Calu3 (cell line): ENCODE results near the gene LDLRAD3. TPM values are rescaled to one million over a fixed set of nuclear protein-coding genes. Genes with fewer than 3 reads are reported as not detected.

Experiments
- BruUV-seq: library from RNA; stranded (reverse); fragments of 400-500 nt; replicated peaks from 2 replicates; lab custom pipeline; 2021; lab: Mats Ljungman, UMichigan
- CTCF ChIA-PET: fragments of 300-600 bp; sonication (Branson Sonifier 250); formaldehyde crosslinking; loops from one replicate; lab custom pipeline; 2022; ENCODE audit warnings: antibody characterized with exemption; lab: Charles Lee
- DNase-seq: peaks from one replicate; pipeline ENCODE4 v3.0.0; 2022
- H3K27ac Mint-ChIP-seq: one replicate; pipeline ENCODE4 v1.8.0; 2022; ENCODE audit warnings: mixed read lengths; ENCODE audit not compliant: unreplicated experiment
- H3K27me3 Mint-ChIP-seq: one replicate; pipeline ENCODE4 v1.8.0; 2022; ENCODE audit warnings: mixed read lengths; ENCODE audit not compliant: unreplicated experiment
- H3K36me3 Mint-ChIP-seq: one replicate; pipeline ENCODE4 v1.8.0; 2022; ENCODE audit warnings: mild to moderate bottlenecking, moderate library complexity, mixed read lengths; ENCODE audit not compliant: insufficient read depth, unreplicated experiment
- H3K4me1 Mint-ChIP-seq: one replicate; pipeline ENCODE4 v1.8.0; 2022; ENCODE audit warnings: mild to moderate bottlenecking, low read depth, mixed read lengths; ENCODE audit not compliant: unreplicated experiment
- H3K4me3 Mint-ChIP-seq: one replicate; pipeline ENCODE4 v1.8.0; 2022; ENCODE audit warnings: mild to moderate bottlenecking, low read depth, moderate library complexity, mixed read lengths; ENCODE audit not compliant: unreplicated experiment
- H3K9me3 Mint-ChIP-seq: one replicate; pipeline ENCODE4 v1.8.0; 2022; ENCODE audit warnings: low read depth, mixed read lengths; ENCODE audit not compliant: unreplicated experiment
- intact Hi-C: fragments of 100-400 bp; cut with micrococcal nuclease; formaldehyde crosslinking; loops from one replicate; pipeline ENCODE4 v1.10.0; 2022; ENCODE audit not compliant: unreplicated experiment
- total RNA-seq: library from RNA; stranded (reverse); gene quantifications from 2 replicates; pipeline ENCODE4 v1.2.3, GENCODE V29; 2022
- TF ChIP-seq, protein P1 (sequence below): fragments of 200-600 bp; IDR thresholded peaks from one replicate; pipeline ENCODE4 v1.8.0; 2022; ENCODE audit warnings: antibody characterized with exemption; ENCODE audit not compliant: unreplicated experiment

LDLRAD3 gene
- total RNA-seq, 1 experiment from 2014 or later: 16.2 TPM

DNA sequence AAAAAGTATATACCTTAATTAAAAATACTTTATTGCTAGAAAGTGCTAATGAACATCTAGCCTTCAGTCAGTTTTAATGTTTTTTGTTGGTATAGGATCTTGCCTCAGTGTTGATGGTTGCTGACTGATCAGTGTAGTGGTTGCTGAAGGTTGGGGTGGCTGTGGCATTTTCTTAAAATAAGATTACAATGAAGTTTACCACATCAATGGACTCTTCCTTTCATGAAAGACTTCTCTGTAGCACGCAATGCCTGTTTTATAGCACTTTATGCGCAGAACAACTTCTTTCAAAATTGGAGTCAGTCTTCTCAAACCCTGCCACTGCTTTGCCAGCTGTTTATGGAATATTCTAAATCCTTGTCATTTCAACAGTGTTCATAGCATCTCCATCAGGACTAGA is 50.6 kb downstream of the LDLRAD3 start:
- TF ChIP-seq, protein P1, sequence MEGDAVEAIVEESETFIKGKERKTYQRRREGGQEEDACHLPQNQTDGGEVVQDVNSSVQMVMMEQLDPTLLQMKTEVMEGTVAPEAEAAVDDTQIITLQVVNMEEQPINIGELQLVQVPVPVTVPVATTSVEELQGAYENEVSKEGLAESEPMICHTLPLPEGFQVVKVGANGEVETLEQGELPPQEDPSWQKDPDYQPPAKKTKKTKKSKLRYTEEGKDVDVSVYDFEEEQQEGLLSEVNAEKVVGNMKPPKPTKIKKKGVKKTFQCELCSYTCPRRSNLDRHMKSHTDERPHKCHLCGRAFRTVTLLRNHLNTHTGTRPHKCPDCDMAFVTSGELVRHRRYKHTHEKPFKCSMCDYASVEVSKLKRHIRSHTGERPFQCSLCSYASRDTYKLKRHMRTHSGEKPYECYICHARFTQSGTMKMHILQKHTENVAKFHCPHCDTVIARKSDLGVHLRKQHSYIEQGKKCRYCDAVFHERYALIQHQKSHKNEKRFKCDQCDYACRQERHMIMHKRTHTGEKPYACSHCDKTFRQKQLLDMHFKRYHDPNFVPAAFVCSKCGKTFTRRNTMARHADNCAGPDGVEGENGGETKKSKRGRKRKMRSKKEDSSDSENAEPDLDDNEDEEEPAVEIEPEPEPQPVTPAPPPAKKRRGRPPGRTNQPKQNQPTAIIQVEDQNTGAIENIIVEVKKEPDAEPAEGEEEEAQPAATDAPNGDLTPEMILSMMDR: no peak
- no peak for DNase-seq
- Mint-ChIP-seq H3K36me3 (no peaks in the 10 kb centered on the region), H3K27me3 (no peaks in the 10 kb centered on the region), H3K27ac (no peak overlapping the region), H3K4me1 (peaks cover 15% of the 10 kb centered on the region), H3K4me3 (no peak overlapping the region), H3K9me3 (peaks cover 3% of the 10 kb centered on the region)
- CTCF ChIA-PET: interaction anchor here (0.6 kb wide), 1 partner anchor 669 kb away, joined by 4 read pairs; no protein-coding TSS in a partner anchor
- intact Hi-C loops: no loop called here
- no TSS peak for BruUV-seq

DNA sequence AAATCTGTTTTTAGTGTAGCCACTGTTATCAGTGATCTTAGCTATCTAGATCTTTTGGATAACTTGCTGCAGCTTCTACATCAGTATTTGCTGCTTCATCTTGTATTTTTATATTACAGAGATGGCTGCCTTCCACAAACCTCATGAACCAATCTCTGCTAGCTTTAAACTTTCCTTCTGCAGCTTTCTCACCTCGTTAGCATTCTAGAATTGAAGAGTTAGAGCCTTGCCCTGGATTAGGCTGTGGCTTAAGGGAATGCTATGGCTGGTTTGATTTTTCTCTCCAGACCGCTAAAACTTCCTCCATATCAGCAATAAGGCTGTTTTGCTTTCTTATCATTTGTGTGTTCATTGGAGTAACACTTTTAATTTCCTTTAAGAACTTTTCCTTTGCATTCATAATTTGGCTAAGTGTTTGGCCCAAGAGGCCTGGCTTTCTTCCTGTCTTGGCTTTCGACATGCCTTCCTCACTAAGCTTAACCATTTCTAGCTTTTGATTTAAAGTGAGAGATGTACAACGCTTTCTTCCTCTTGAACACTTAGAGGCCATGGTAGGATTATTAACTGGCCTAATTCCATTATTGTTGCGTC is 51.9 kb downstream of the LDLRAD3 start:
- Mint-ChIP-seq H3K36me3 (no peaks in the 10 kb centered on the region), H3K4me1 (peaks cover 19% of the 10 kb centered on the region), H3K27me3 (no peaks in the 10 kb centered on the region), H3K9me3 (peaks cover 3% of the 10 kb centered on the region), H3K4me3 (no peak overlapping the region), H3K27ac (no peak overlapping the region)
- intact Hi-C loops: no loop called here
- CTCF ChIA-PET: interaction anchor here (0.9 kb wide), 1 partner anchor 174 kb away, joined by 3 read pairs; no protein-coding TSS in a partner anchor
- DNase-seq: no peak
- no TSS peak for BruUV-seq
- TF ChIP-seq, protein P1: no peak

DNA sequence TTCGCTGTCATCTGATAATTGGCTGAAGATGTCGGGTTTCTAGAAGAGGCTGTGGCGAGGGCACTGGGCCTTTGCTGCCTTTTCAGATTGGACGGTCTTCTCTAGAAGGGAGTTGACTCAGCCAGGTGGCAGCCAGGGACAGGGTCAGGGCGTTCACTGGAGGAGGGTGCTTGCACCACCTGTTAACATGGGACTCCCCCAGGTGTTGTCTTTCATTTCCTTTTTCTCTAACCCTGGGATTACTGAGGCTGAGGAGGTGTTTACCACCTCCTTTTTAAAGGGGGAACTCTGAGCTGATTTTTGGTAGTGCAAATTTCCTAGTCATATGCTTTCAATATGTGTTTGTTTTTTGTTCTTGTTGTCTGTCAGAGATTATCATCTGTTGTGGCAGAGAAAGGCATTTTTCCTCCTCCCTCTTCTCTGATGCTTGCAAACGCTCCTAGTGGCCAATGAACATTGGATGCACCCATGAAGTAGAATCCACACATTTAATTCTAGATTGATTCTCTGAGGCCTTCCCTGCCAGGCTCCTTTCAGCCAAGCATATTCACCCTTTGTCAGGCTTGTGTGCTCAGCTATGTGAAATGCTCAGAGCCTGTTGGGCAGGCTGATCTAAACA is 54.1 kb downstream of the LDLRAD3 start:
- Mint-ChIP-seq H3K4me1 (peaks cover 10% of the 10 kb centered on the region), H3K27ac (no peak overlapping the region), H3K27me3 (no peaks in the 10 kb centered on the region), H3K36me3 (no peaks in the 10 kb centered on the region), H3K4me3 (no peak overlapping the region), H3K9me3 (peaks cover 3% of the 10 kb centered on the region)
- CTCF ChIA-PET: no interaction called here
- DNase-seq: no peak
- intact Hi-C loops: no loop called here
- no TSS peak for BruUV-seq
- TF ChIP-seq, protein P1: no peak

DNA sequence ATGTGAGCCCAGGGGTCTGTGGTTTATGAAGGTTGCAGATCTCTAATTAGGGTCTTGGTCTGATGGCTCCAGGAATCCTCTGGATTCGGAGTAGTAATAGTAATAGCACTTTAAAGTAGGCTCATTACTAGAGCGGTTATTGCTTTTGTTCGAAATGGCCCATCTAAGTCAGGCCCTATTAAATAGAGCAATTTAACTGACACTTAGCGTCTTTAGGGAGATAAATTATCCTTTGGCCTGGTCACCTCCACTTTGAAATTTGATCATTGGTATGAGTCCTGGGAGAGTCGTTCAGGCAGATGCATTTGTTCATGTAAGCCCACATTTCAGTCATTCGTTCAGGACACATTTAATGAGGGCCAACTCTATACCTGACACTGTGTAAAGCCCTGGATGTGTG is 54.8 kb downstream of the LDLRAD3 start:
- H3K36me3 Mint-ChIP-seq: no peaks in the 10 kb centered on the region
- DNase-seq: no peak
- peaks cover 6% of the 10 kb centered on the region for H3K9me3 Mint-ChIP-seq
- CTCF ChIA-PET: no interaction called here
- no TSS peak for BruUV-seq
- H3K27ac Mint-ChIP-seq: no peak overlapping the region
- intact Hi-C loops: no loop called here
- no peaks in the 10 kb centered on the region for H3K27me3 Mint-ChIP-seq
- H3K4me1 Mint-ChIP-seq: peaks cover 10% of the 10 kb centered on the region
- no peak overlapping the region for H3K4me3 Mint-ChIP-seq
- TF ChIP-seq, protein P1: no peak
